Left lung (tissue), 10 donors: ENCODE measurements around the gene ZFR2. TPM values are rescaled to one million over a fixed set of nuclear protein-coding genes. Genes with fewer than 3 reads are reported as not detected.
A peak's percentile ranks its signal among the peaks of the same experiment; 100 is the strongest.
"Not testable (repeated sequence)": the region's sequence is repeated elsewhere in the genome, so short reads cannot be mapped to it uniquely, and the experiment has no call there.

Source experiments
- ATAC-seq: fragments of 200-7000 bp; cut with Tn5 transposase; one replicate; pipeline ENCODE4 v1.9.1; 2020; ENCODE audit warnings: moderate library complexity
- DNase-seq, 4 donors: peaks; one replicate each; pipeline ENCODE4 v3.0.0-alpha.2; 2013 to 2020
- H3K27ac ChIP-seq, 2 donors: fragments of 200-600 bp; sonication (generic) in 1 of 2; one replicate each; pipeline versions ENCODE4 v1.5.0 to v1.8.0; 2020 to 2021
- H3K27me3 ChIP-seq, 2 donors: fragments of 200-600 bp; sonication (generic) in 1 of 2; one replicate each; pipeline versions ENCODE4 v1.5.0 to v1.8.0; 2020 to 2021
- H3K36me3 ChIP-seq, 2 donors: fragments of 200-600 bp; sonication (generic) in 1 of 2; one replicate each; pipeline versions ENCODE4 v1.5.0 to v1.8.0; 2020 to 2021
- H3K4me1 ChIP-seq, 2 donors: fragments of 200-600 bp; one replicate each; pipeline ENCODE4 v1.8.0; 2021
- H3K4me3 ChIP-seq, 2 donors: fragments of 200-600 bp; sonication (generic) in 1 of 2; one replicate each; pipeline versions ENCODE4 v1.5.0 to v1.8.0; 2020 to 2021; ENCODE audit warnings: mild to moderate bottlenecking in 1 of 2
- H3K9me3 ChIP-seq, 2 donors: fragments of 200-600 bp; sonication (generic) in 1 of 2; one replicate each; pipeline versions ENCODE4 v1.5.0 to v1.8.0; 2020 to 2021
- CTCF ChIP-seq, 2 donors: fragments of 200-600 bp; sonication (generic) in 1 of 2; IDR thresholded peaks; one replicate each; pipeline versions ENCODE4 v1.5.0 to v1.8.0; 2021; ENCODE audit warnings: antibody characterized with exemption in 2 of 2
- intact Hi-C, 2 donors: fragments of 100-400 bp; cut with DNase I; formaldehyde crosslinking; loops; one replicate each; pipeline versions ENCODE4 v1.11.2 to v1.14.2; 2022
- polyA plus RNA-seq, 6 donors: library from polyadenylated mRNA; unstranded; fragments of 120-200 nt; gene quantifications; one replicate each; pipeline ENCODE4 v1.2.1, GENCODE V29; 2013; ENCODE audit not compliant: insufficient read length in 6 of 6
- total RNA-seq, 2 donors: library from RNA; stranded (reverse); fragmentation: NEBNext Ultra II Directional; extraction: Animal tissue kit (Norgen Biotek cat#: 25700); gene quantifications; one replicate each; pipeline ENCODE4 v1.2.1, GENCODE V29; 2021
- donor health status: DM: no; HTN: yes; CAD: no.
- donor health status: DM: no; HTN: no; CAD: no.

ZFR2 gene
- total and polyA plus RNA-seq, 8 donors = 0.18 to 0.99 (median 0.51) TPM

- intact Hi-C loops = no loop called here
- H3K36me3 ChIP-seq = peaks cover 0 to 39% of the 10 kb centered on the region in 2 donors
- H3K4me3 ChIP-seq = peak overlapping the region; percentile 59 to 93
- H3K27me3 ChIP-seq = no peaks in the 10 kb centered on the region
- TF ChIP-seq CTCF (IDR thresholded peaks at IDR 0.05) = no peak
- ATAC-seq (no peak), DNase-seq (peak in 1 of 4 donors; percentile 13)
- peak overlapping the region; percentile 98 to 99 for H3K27ac ChIP-seq
- peaks cover 3 to 47% of the 10 kb centered on the region in 2 donors for H3K4me1 ChIP-seq
- no peaks in the 10 kb centered on the region for H3K9me3 ChIP-seq
These were observed 107.9 kb downstream of the ZFR2 start for GRCh38 chr19:3760871-3761361.

GRCh38 chr19:3759482-3760254 lies 109.2 kb downstream of the ZFR2 start:
- intact Hi-C loops = no loop called here

GRCh38 chr19:3758297-3758696 lies 110.5 kb downstream of the ZFR2 start:
- H3K4me3 ChIP-seq, H3K27ac ChIP-seq, H3K9me3 ChIP-seq, intact Hi-C loops, H3K27me3 ChIP-seq, DNase-seq, ATAC-seq: not testable (repeated sequence)
- Histone ChIP-seq H3K36me3 (peaks cover 0 to 41% of the 10 kb centered on the region in 2 donors), H3K4me1 (peaks cover 3 to 37% of the 10 kb centered on the region in 2 donors)

More at GRCh38 chr19:3759482-3760254, 109.2 kb downstream of the ZFR2 start:
- peaks cover 3 to 47% of the 10 kb centered on the region in 2 donors for H3K4me1 ChIP-seq
- H3K9me3 ChIP-seq = no peaks in the 10 kb centered on the region
- H3K4me3 ChIP-seq = no peak overlapping the region
- ATAC-seq (no peak), DNase-seq (no peak)
- no peaks in the 10 kb centered on the region for H3K27me3 ChIP-seq
- peaks cover 0 to 29% of the 10 kb centered on the region in 2 donors for H3K36me3 ChIP-seq
- no peak overlapping the region for H3K27ac ChIP-seq
- no peak for TF ChIP-seq CTCF (IDR thresholded peaks at IDR 0.05)

GRCh38 chr19:3757705-3758104 lies 111.1 kb downstream of the ZFR2 start:
- H3K4me1 ChIP-seq = peaks cover 3 to 32% of the 10 kb centered on the region in 2 donors
- H3K9me3 ChIP-seq, intact Hi-C loops, H3K4me3 ChIP-seq, H3K27ac ChIP-seq, H3K27me3 ChIP-seq, ATAC-seq, DNase-seq: not testable (repeated sequence)
- peaks cover 0 to 47% of the 10 kb centered on the region in 2 donors for H3K36me3 ChIP-seq

Other genes with a start within 250 kb of the ZFR2 start
- 10 to 100 TPM; 19.8 to 21.6 TPM for gene CACTIN, start 242.2 kb downstream of the ZFR2 start, total RNA-seq
- gene CACTIN, start 242.2 kb downstream of the ZFR2 start, polyA plus RNA-seq = 10 to 100 TPM; 21.2 to 33.2 (median 27.8) TPM
- gene PIP5K1C, start 168.6 kb downstream of the ZFR2 start, total RNA-seq = 10 to 100 TPM; 38.7 to 42.2 TPM
- gene PIP5K1C, start 168.6 kb downstream of the ZFR2 start, polyA plus RNA-seq = 10 to 100 TPM; 20.2 to 31.0 (median 25.5) TPM
- 10 to 100 TPM; 33.8 to 36.2 TPM for gene TJP3, start 160.7 kb downstream of the ZFR2 start, total RNA-seq
- 10 to 100 TPM; 11.2 to 17.9 (median 15.1) TPM for gene TJP3, start 160.7 kb downstream of the ZFR2 start, polyA plus RNA-seq
- 10 to 100 TPM; 22.1 to 24.7 TPM for gene APBA3, start 107.3 kb downstream of the ZFR2 start, total RNA-seq
- gene APBA3, start 107.3 kb downstream of the ZFR2 start, polyA plus RNA-seq = 10 to 100 TPM; 15.5 to 21.9 (median 18.6) TPM
- 10 to 100 TPM; 52.4 to 59.1 TPM for gene MRPL54, start 106.4 kb downstream of the ZFR2 start, total RNA-seq
- 10 to 100 TPM; 24.4 to 33.6 (median 29.7) TPM for gene MRPL54, start 106.4 kb downstream of the ZFR2 start, polyA plus RNA-seq
- not detected for gene RAX2, start 96.8 kb downstream of the ZFR2 start, total RNA-seq
- gene RAX2, start 96.8 kb downstream of the ZFR2 start, polyA plus RNA-seq = under 1 TPM in 1 of 6 donors, not detected in 5; 0.08 TPM
- gene MATK, start 82.7 kb downstream of the ZFR2 start, total RNA-seq = 1 to 10 TPM; 6.6 to 9.1 TPM
- gene MATK, start 82.7 kb downstream of the ZFR2 start, polyA plus RNA-seq = 1 to 10 TPM; 1.1 to 2.9 (median 1.6) TPM
- not detected for gene ATCAY, start 11.6 kb upstream of the ZFR2 start, total RNA-seq
- under 1 TPM; 0.14 to 0.34 (median 0.16) TPM for gene ATCAY, start 11.6 kb upstream of the ZFR2 start, polyA plus RNA-seq
- under 1 TPM; 0.32 to 0.50 TPM for gene NMRK2, start 64.0 kb upstream of the ZFR2 start, total RNA-seq
- gene NMRK2, start 64.0 kb upstream of the ZFR2 start, polyA plus RNA-seq = not detected
- gene DAPK3, start 102.1 kb upstream of the ZFR2 start, total RNA-seq = 10 to 100 TPM; 62.1 to 70.7 TPM
- gene DAPK3, start 102.1 kb upstream of the ZFR2 start, polyA plus RNA-seq = 10 to 100 TPM; 35.6 to 48.4 (median 42.2) TPM
- 1,000 to 10,000 TPM; 1,865 to 2,064 TPM for gene EEF2, start 116.4 kb upstream of the ZFR2 start, total RNA-seq
- gene EEF2, start 116.4 kb upstream of the ZFR2 start, polyA plus RNA-seq = 1,000 to 10,000 TPM; 1,467 to 1,883 (median 1,686) TPM
- 10 to 100 TPM; 24.3 to 26.9 TPM for gene PIAS4, start 138.7 kb upstream of the ZFR2 start, total RNA-seq
- gene PIAS4, start 138.7 kb upstream of the ZFR2 start, polyA plus RNA-seq = 10 to 100 TPM; 20.9 to 29.9 (median 23.0) TPM
- gene ZBTB7A, start 197.9 kb upstream of the ZFR2 start, total RNA-seq = 10 to 100 TPM; 38.8 to 49.5 TPM
- 10 to 100 TPM in 3 of 6 donors, 1 to 10 TPM in 3; 7.1 to 14.3 (median 10.5) TPM for gene ZBTB7A, start 197.9 kb upstream of the ZFR2 start, polyA plus RNA-seq